Stimulated activated effector memory CD8-positive, alpha-beta T cell treated with anti-CD3 and anti-CD28 coated beads, Interleukin-12 subunit alpha, Interleukin-12 subunit beta, amount 100 ng/mL, for 72 hours (primary cell): Measurements from ENCODE around the gene DCAF5.

Experiments used
- ATAC-seq: fragments of 150-1000 bp; cut with Tn5 transposase; 2 replicates; pipeline ENCODE4 v1.10.0; 2021
- DNase-seq, 2 donors: peaks; one replicate each; pipeline ENCODE4 v3.0.0; 2021 to 2022; ENCODE audit warnings: low spot score in 2 of 2
- H3K27ac Mint-ChIP-seq: one replicate; pipeline ENCODE4 v1.8.0; 2022; ENCODE audit warnings: mild to moderate bottlenecking, mixed read lengths
- H3K36me3 Mint-ChIP-seq: one replicate; pipeline ENCODE4 v1.8.0; 2022; ENCODE audit warnings: mild to moderate bottlenecking, mixed read lengths
- H3K4me1 Mint-ChIP-seq: one replicate; pipeline ENCODE4 v1.8.0; 2022; ENCODE audit warnings: mixed read lengths
- H3K4me3 Mint-ChIP-seq: one replicate; pipeline ENCODE4 v1.8.0; 2022; ENCODE audit warnings: mild to moderate bottlenecking, mixed read lengths
- H3K9me3 Mint-ChIP-seq: one replicate; pipeline ENCODE4 v1.8.0; 2022; ENCODE audit warnings: mixed read lengths

Gene DCAF5

GRCh38 chr14:69131176-69131575 lies 21.7 kb downstream of the DCAF5 start:
- Mint-ChIP-seq H3K27ac (peak overlapping the region; percentile 96), H3K9me3 (no peaks in the 10 kb centered on the region), H3K36me3 (no peaks in the 10 kb centered on the region), H3K4me3 (no peak overlapping the region), H3K4me1 (peaks cover 55% of the 10 kb centered on the region)
- ATAC-seq (no peak), DNase-seq (no peak)

- Mint-ChIP-seq H3K4me1 (peaks cover 55% of the 10 kb centered on the region), H3K4me3 (no peak overlapping the region), H3K36me3 (no peaks in the 10 kb centered on the region), H3K27ac (peak overlapping the region; percentile 50), H3K9me3 (no peaks in the 10 kb centered on the region)
- ATAC-seq, result peak; percentile 85
- DNase-seq, result peak; percentile 43 to 79
These were observed 23.5 kb downstream of the DCAF5 start for GRCh38 chr14:69129264-69129880.

GRCh38 chr14:69118305-69118704 lies 34.6 kb downstream of the DCAF5 start:
- H3K9me3 Mint-ChIP-seq, result no peaks in the 10 kb centered on the region
- H3K27ac Mint-ChIP-seq, result no peak overlapping the region
- peaks cover 34% of the 10 kb centered on the region for H3K4me1 Mint-ChIP-seq
- DNase-seq (no peak), ATAC-seq (no peak)
- H3K4me3 Mint-ChIP-seq, result no peak overlapping the region
- H3K36me3 Mint-ChIP-seq, result peaks cover 86% of the 10 kb centered on the region

- Mint-ChIP-seq H3K4me1 (peaks cover 23% of the 10 kb centered on the region), H3K27ac (no peak overlapping the region), H3K4me3 (no peak overlapping the region), H3K9me3 (no peaks in the 10 kb centered on the region), H3K36me3 (peaks cover 89% of the 10 kb centered on the region)
- ATAC-seq, result no peak
- DNase-seq, result no peak
These were observed 35.7 kb downstream of the DCAF5 start for GRCh38 chr14:69117020-69117767.

GRCh38 chr14:69115407-69116185 lies 37.3 kb downstream of the DCAF5 start:
- no peak overlapping the region for H3K4me3 Mint-ChIP-seq
- ATAC-seq (no peak), DNase-seq (no peak)
- H3K36me3 Mint-ChIP-seq, result peaks cover 88% of the 10 kb centered on the region
- peaks cover 7% of the 10 kb centered on the region for H3K4me1 Mint-ChIP-seq
- H3K27ac Mint-ChIP-seq, result peak overlapping the region; percentile 40
- no peaks in the 10 kb centered on the region for H3K9me3 Mint-ChIP-seq

GRCh38 chr14:69114763-69115162 lies 38.2 kb downstream of the DCAF5 start:
- Mint-ChIP-seq H3K4me3 (no peak overlapping the region), H3K27ac (no peak overlapping the region), H3K9me3 (no peaks in the 10 kb centered on the region), H3K4me1 (peaks cover 6% of the 10 kb centered on the region), H3K36me3 (peaks cover 88% of the 10 kb centered on the region)
- no peak for ATAC-seq
- DNase-seq, result no peak

- no peak overlapping the region for H3K4me3 Mint-ChIP-seq
- ATAC-seq, result no peak
- H3K4me1 Mint-ChIP-seq, result peaks cover 7% of the 10 kb centered on the region
- H3K27ac Mint-ChIP-seq, result peak overlapping the region; percentile 10
- DNase-seq, result no peak
- no peaks in the 10 kb centered on the region for H3K9me3 Mint-ChIP-seq
- H3K36me3 Mint-ChIP-seq, result peaks cover 51% of the 10 kb centered on the region
These were observed 44.6 kb downstream of the DCAF5 start for GRCh38 chr14:69108358-69108757.

- ATAC-seq, result peak; percentile 62
- H3K4me3 Mint-ChIP-seq, result no peak overlapping the region
- H3K4me1 Mint-ChIP-seq, result peaks cover 10% of the 10 kb centered on the region
- DNase-seq, result peak; percentile 3 to 55
- H3K36me3 Mint-ChIP-seq, result peaks cover 59% of the 10 kb centered on the region
- H3K9me3 Mint-ChIP-seq, result no peaks in the 10 kb centered on the region
- H3K27ac Mint-ChIP-seq, result peak overlapping the region; percentile 10
These were observed 45.4 kb downstream of the DCAF5 start for GRCh38 chr14:69107407-69108003.

- ATAC-seq, result no peak
- DNase-seq, result no peak
- H3K4me3 Mint-ChIP-seq, result no peak overlapping the region
- no peak overlapping the region for H3K27ac Mint-ChIP-seq
- H3K36me3 Mint-ChIP-seq, result peaks cover 52% of the 10 kb centered on the region
- H3K9me3 Mint-ChIP-seq, result no peaks in the 10 kb centered on the region
- peaks cover 14% of the 10 kb centered on the region for H3K4me1 Mint-ChIP-seq
These were observed 46.5 kb downstream of the DCAF5 start for GRCh38 chr14:69106451-69106850.

GRCh38 chr14:69105326-69105725 lies 47.6 kb downstream of the DCAF5 start:
- ATAC-seq (no peak), DNase-seq (no peak)
- Mint-ChIP-seq H3K27ac (no peak overlapping the region), H3K36me3 (peaks cover 41% of the 10 kb centered on the region), H3K4me1 (peaks cover 20% of the 10 kb centered on the region), H3K9me3 (no peaks in the 10 kb centered on the region), H3K4me3 (no peak overlapping the region)

- peak; percentile 92 for ATAC-seq
- DNase-seq, result no peak
These were observed 51.5 kb downstream of the DCAF5 start for GRCh38 chr14:69101331-69101826.

GRCh38 chr14:69097974-69098373 lies 54.9 kb downstream of the DCAF5 start:
- Mint-ChIP-seq H3K9me3 (no peaks in the 10 kb centered on the region), H3K27ac (peak overlapping the region; percentile 0), H3K4me3 (no peak overlapping the region), H3K4me1 (peaks cover 37% of the 10 kb centered on the region), H3K36me3 (peaks cover 11% of the 10 kb centered on the region)
- DNase-seq (no peak), ATAC-seq (no peak)

More at GRCh38 chr14:69101331-69101826, 51.5 kb downstream of the DCAF5 start:
- peaks cover 19% of the 10 kb centered on the region for H3K36me3 Mint-ChIP-seq
- no peaks in the 10 kb centered on the region for H3K9me3 Mint-ChIP-seq
- no peak overlapping the region for H3K4me3 Mint-ChIP-seq
- H3K27ac Mint-ChIP-seq, result peak overlapping the region; percentile 78
- H3K4me1 Mint-ChIP-seq, result peaks cover 25% of the 10 kb centered on the region

GRCh38 chr14:69096781-69097475 lies 56.0 kb downstream of the DCAF5 start:
- DNase-seq, result no peak
- no peak for ATAC-seq
- Mint-ChIP-seq H3K36me3 (peaks cover 7% of the 10 kb centered on the region), H3K4me1 (peaks cover 36% of the 10 kb centered on the region), H3K4me3 (no peak overlapping the region), H3K9me3 (no peaks in the 10 kb centered on the region), H3K27ac (no peak overlapping the region)

- Mint-ChIP-seq H3K9me3 (no peaks in the 10 kb centered on the region), H3K4me3 (no peak overlapping the region), H3K4me1 (peaks cover 32% of the 10 kb centered on the region), H3K27ac (no peak overlapping the region), H3K36me3 (peaks cover 12% of the 10 kb centered on the region)
- no peak for DNase-seq
- ATAC-seq, result no peak
These were observed 56.7 kb downstream of the DCAF5 start for GRCh38 chr14:69096246-69096645.
